Mesothelial cell of epicardium (in vitro differentiated cells): ENCODE results near the gene KLHDC3. TPM values are rescaled to one million over a fixed set of nuclear protein-coding genes. Genes with fewer than 3 reads are reported as not detected.

ENCODE experiments used
- DNase-seq, 2 experiments: peaks; one replicate each; pipeline ENCODE4 v3.0.0; 2021; ENCODE audit warnings: low spot score in 2 of 2; ENCODE audit not compliant: unreplicated experiment in 2 of 2
- H3K27ac Mint-ChIP-seq: 2 replicates; pipeline ENCODE4 v1.8.0; 2021; ENCODE audit warnings: mixed read lengths
- H3K27me3 Mint-ChIP-seq: 2 replicates; pipeline ENCODE4 v1.8.0; 2021; ENCODE audit warnings: low read depth, mixed read lengths
- H3K36me3 Mint-ChIP-seq: 2 replicates; pipeline ENCODE4 v1.8.0; 2021; ENCODE audit warnings: mixed read lengths
- H3K4me1 Mint-ChIP-seq: 2 replicates; pipeline ENCODE4 v1.8.0; 2021; ENCODE audit warnings: mixed read lengths
- H3K4me3 Mint-ChIP-seq: 2 replicates; pipeline ENCODE4 v1.8.0; 2021; ENCODE audit warnings: mild to moderate bottlenecking, moderate library complexity, mixed read lengths
- H3K9me3 Mint-ChIP-seq: 2 replicates; pipeline ENCODE4 v1.8.0; 2021; ENCODE audit warnings: mixed read lengths
- CTCF ChIP-seq: fragments of 200-600 bp; sonication (generic); IDR thresholded peaks from one replicate; pipeline ENCODE4 v1.5.0; 2021; ENCODE audit warnings: antibody characterized with exemption; ENCODE audit not compliant: unreplicated experiment
- total RNA-seq: library from RNA; stranded (reverse); gene quantifications from 3 replicates; pipeline ENCODE4 v1.2.1, GENCODE V29; 2021

KLHDC3 gene
- total RNA-seq, 1 donor from 2014 or later, result 95.1 TPM

DNA sequence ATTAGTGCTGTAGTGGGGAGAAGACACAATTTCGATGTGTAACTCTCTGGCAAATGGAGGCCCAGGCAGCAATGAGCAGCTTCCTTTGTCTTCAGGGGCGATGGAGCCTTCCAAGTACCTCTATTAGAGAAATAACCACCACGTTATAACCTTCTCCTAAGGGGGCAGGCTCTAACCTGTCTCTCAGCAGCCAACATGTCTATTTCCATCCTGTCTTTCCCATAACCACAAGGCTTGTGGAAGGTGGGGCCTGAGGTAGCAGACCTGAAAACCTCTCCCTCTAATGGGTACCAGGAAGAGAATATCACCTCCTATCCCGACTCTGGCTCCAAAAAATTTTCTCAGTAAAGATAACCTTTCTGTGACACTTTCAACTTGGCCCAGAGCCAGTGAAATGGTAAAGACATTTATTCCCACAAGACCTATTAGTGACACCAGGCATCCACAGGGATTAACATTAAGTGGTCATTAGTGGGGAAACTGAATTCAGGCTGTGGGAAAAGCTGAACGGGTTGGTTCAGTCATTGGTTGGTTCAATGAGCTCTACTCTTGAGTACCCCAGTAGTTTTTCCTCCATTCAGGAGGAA lies 39.0 kb upstream of the KLHDC3 start:
- no peak overlapping the region for H3K4me3 Mint-ChIP-seq

GRCh38 chr6:42978487-42978838 lies 35.6 kb upstream of the KLHDC3 start:
- Mint-ChIP-seq H3K4me3 (peak overlapping the region; percentile 80), H3K4me1 (peaks cover 21% of the 10 kb centered on the region), H3K36me3 (peaks cover 5% of the 10 kb centered on the region), H3K9me3 (no peaks in the 10 kb centered on the region), H3K27ac (peak overlapping the region; percentile 88), H3K27me3 (no peaks in the 10 kb centered on the region)
- TF ChIP-seq CTCF, result no peak
- peak in 1 of 2 experiments; percentile 58 for DNase-seq

More for the DNA sequence above, 39.0 kb upstream of the KLHDC3 start:
- Mint-ChIP-seq H3K9me3 (no peaks in the 10 kb centered on the region), H3K4me1 (peaks cover 21% of the 10 kb centered on the region), H3K27me3 (no peaks in the 10 kb centered on the region), H3K36me3 (peaks cover 8% of the 10 kb centered on the region), H3K27ac (peak overlapping the region; percentile 34)
- TF ChIP-seq CTCF, result no peak
- no peak for DNase-seq

GRCh38 chr6:42978839-42979522 lies 35.1 kb upstream of the KLHDC3 start, which contains the start of gene PEX6:
Gene PEX6 (minus strand): TSS chr6:42979181. CDS start chr6:42979150, 31 bp downstream.
- DNase-seq, result peak; percentile 79 to 88
- H3K27me3 Mint-ChIP-seq, result no peaks in the 10 kb centered on the region
- H3K27ac Mint-ChIP-seq, result peak within 1 kb of the TSS; percentile 95
- H3K4me3 Mint-ChIP-seq, result peak within 1 kb of the TSS; percentile 85
- no peak for TF ChIP-seq CTCF
- H3K9me3 Mint-ChIP-seq, result no peaks in the 10 kb centered on the region
- peaks cover 2% of the 10 kb centered on the region for H3K36me3 Mint-ChIP-seq
- peaks cover 25% of the 10 kb centered on the region for H3K4me1 Mint-ChIP-seq

GRCh38 chr6:42979523-42980177 lies 34.4 kb upstream of the KLHDC3 start:
- Mint-ChIP-seq H3K27me3 (no peaks in the 10 kb centered on the region), H3K4me1 (peaks cover 27% of the 10 kb centered on the region), H3K9me3 (no peaks in the 10 kb centered on the region), H3K36me3 (peaks cover 2% of the 10 kb centered on the region), H3K27ac (peak overlapping the region; percentile 95), H3K4me3 (peak overlapping the region; percentile 85)
- no peak for DNase-seq
- no peak for TF ChIP-seq CTCF

GRCh38 chr6:42981836-42982235 lies 32.2 kb upstream of the KLHDC3 start:
- no peak overlapping the region for H3K27ac Mint-ChIP-seq
- no peak for DNase-seq
- TF ChIP-seq CTCF, result no peak
- no peaks in the 10 kb centered on the region for H3K9me3 Mint-ChIP-seq
- H3K36me3 Mint-ChIP-seq, result peaks cover 1% of the 10 kb centered on the region
- no peak overlapping the region for H3K4me3 Mint-ChIP-seq
- no peaks in the 10 kb centered on the region for H3K27me3 Mint-ChIP-seq
- H3K4me1 Mint-ChIP-seq, result peaks cover 40% of the 10 kb centered on the region
